Hepatocyte (in vitro differentiated cells): ENCODE data around the gene WDR81. TPM values are rescaled to one million over a fixed set of nuclear protein-coding genes. Genes with fewer than 3 reads are reported as not detected.

Source experiments
- DNase-seq: peaks from one replicate; pipeline ENCODE4 v3.0.0-alpha.2; 2016; ENCODE audit warnings: low spot score
- H2AFZ ChIP-seq: fragments of 200-600 bp; sonication (generic); 2 replicates; pipeline ENCODE4 v1.6.0; 2016; ENCODE audit warnings: antibody characterized with exemption, mild to moderate bottlenecking
- H3K27ac ChIP-seq: fragments of 200-600 bp; sonication (generic); 2 replicates; pipeline ENCODE4 v1.5.1; 2016; ENCODE audit warnings: mild to moderate bottlenecking
- H3K27me3 ChIP-seq: fragments of 200-600 bp; sonication (generic); 2 replicates; pipeline ENCODE4 v1.6.1; 2016
- H3K36me3 ChIP-seq: fragments of 200-600 bp; sonication (generic); replicated peaks from 2 replicates; pipeline ENCODE4 v1.5.1; 2016; ENCODE audit warnings: low read depth; ENCODE audit not compliant: insufficient read depth
- H3K4me1 ChIP-seq: fragments of 200-600 bp; sonication (generic); 2 replicates; pipeline ENCODE4 v1.5.1; 2016; ENCODE audit warnings: mild to moderate bottlenecking, moderate library complexity; ENCODE audit not compliant: insufficient read depth
- H3K4me2 ChIP-seq: fragments of 200-600 bp; sonication (generic); 2 replicates; pipeline ENCODE4 v1.6.0; 2016
- H3K4me3 ChIP-seq: fragments of 200-600 bp; sonication (generic); 2 replicates; pipeline ENCODE4 v1.5.1; 2016; ENCODE audit warnings: mild to moderate bottlenecking
- H3K79me2 ChIP-seq: fragments of 200-600 bp; sonication (generic); 2 replicates; pipeline ENCODE4 v1.6.0; 2017; ENCODE audit warnings: mild to moderate bottlenecking
- H3K9me2 ChIP-seq: fragments of 200-600 bp; sonication (generic); replicated peaks from 2 replicates; pipeline ENCODE4 v1.6.0; 2017; ENCODE audit warnings: mild to moderate bottlenecking; ENCODE audit not compliant: insufficient read depth
- H3K9me3 ChIP-seq: fragments of 200-600 bp; sonication (generic); 2 replicates; pipeline ENCODE4 v1.5.1; 2016; ENCODE audit warnings: low read depth, mild to moderate bottlenecking
- H4K20me1 ChIP-seq: fragments of 200-600 bp; sonication (generic); 2 replicates; pipeline ENCODE4 v1.6.0; 2016; ENCODE audit warnings: mild to moderate bottlenecking; ENCODE audit not compliant: insufficient read depth, poor library complexity, severe bottlenecking
- EZH2 ChIP-seq: fragments of 200-600 bp; sonication (generic); IDR thresholded peaks from 2 replicates; pipeline ENCODE4 v1.6.1; 2016; ENCODE audit warnings: antibody characterized with exemption, mild to moderate bottlenecking, borderline replicate concordance
- EZH2phosphoT487 ChIP-seq: fragments of 200-600 bp; sonication (generic); IDR thresholded peaks from one replicate; pipeline ENCODE4 v1.6.1; 2018; ENCODE audit warnings: antibody characterized with exemption, mild to moderate bottlenecking, low read depth, moderate library complexity; ENCODE audit not compliant: unreplicated experiment, severe bottlenecking
- WGBS: methylation state at CpG from one replicate; pipeline ENCODE4 v1.1.6; 2016; ENCODE audit warnings: low lambda C conversion rate; ENCODE audit errors: missing lambda C conversion rate; 5-methylcytosine and 5-hydroxymethylcytosine counted together
- polyA plus RNA-seq: library from polyadenylated mRNA; unstranded; fragments of >200 nt; fragmentation: Nextera tagmentation; extraction: Ambion mirVana; gene quantifications from 2 replicates; pipeline ENCODE4 v1.2.1, GENCODE V29; 2016
- total RNA-seq: library from RNA; depleted of rRNA; stranded (reverse); fragments of >200 nt; gene quantifications from 2 replicates; pipeline ENCODE4 v1.2.3, GENCODE V29; 2014
- TF ChIP-seq, protein P1 (sequence below): fragments of 200-600 bp; sonication (generic); IDR thresholded peaks from 2 replicates; pipeline ENCODE4 v1.5.1; 2016; ENCODE audit warnings: antibody characterized with exemption, mild to moderate bottlenecking; ENCODE audit not compliant: poor library complexity

WDR81 gene
- total RNA-seq (16.9 and 24.4 TPM in 2 replicates), polyA plus RNA-seq (24.0 and 27.6 TPM in 2 replicates)

DNA sequence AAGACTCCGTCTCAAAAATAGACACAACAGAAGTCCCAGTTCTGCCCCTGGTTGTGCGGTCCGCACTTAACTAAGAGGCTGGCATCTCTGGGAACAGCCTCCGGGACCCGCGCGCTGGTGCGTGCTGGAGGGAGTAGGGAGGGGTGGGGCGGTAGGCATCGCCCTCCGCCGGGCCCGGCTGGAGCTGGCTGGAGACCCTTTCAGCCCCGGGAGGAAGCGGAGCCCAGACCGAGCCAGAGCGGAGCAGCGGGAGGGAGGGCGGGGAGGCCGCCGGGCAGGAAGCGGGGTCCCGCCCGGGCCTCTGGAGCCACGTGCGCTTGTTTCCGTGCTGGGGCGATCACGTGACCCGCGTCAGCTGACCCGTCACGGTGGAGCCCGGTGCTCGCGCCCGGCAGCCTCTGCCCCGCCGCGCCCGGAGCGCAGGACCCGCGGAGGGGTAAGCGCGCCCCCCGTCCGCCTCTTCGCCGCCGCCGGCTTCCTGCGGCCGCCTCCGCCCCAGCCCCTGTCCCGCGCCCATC, at the start of gene WDR81:
Gene WDR81 (plus strand): TSS at position 354 of the 518 bp plus-strand sequence. CDS start 256 bp downstream, outside the sequence.
- TF ChIP-seq, protein P1, sequence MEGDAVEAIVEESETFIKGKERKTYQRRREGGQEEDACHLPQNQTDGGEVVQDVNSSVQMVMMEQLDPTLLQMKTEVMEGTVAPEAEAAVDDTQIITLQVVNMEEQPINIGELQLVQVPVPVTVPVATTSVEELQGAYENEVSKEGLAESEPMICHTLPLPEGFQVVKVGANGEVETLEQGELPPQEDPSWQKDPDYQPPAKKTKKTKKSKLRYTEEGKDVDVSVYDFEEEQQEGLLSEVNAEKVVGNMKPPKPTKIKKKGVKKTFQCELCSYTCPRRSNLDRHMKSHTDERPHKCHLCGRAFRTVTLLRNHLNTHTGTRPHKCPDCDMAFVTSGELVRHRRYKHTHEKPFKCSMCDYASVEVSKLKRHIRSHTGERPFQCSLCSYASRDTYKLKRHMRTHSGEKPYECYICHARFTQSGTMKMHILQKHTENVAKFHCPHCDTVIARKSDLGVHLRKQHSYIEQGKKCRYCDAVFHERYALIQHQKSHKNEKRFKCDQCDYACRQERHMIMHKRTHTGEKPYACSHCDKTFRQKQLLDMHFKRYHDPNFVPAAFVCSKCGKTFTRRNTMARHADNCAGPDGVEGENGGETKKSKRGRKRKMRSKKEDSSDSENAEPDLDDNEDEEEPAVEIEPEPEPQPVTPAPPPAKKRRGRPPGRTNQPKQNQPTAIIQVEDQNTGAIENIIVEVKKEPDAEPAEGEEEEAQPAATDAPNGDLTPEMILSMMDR: no peak
- TF ChIP-seq EZH2phosphoT487 (no peak), EZH2 (no peak)
- H2AFZ ChIP-seq: peak within 1 kb of the TSS; percentile 99

DNA sequence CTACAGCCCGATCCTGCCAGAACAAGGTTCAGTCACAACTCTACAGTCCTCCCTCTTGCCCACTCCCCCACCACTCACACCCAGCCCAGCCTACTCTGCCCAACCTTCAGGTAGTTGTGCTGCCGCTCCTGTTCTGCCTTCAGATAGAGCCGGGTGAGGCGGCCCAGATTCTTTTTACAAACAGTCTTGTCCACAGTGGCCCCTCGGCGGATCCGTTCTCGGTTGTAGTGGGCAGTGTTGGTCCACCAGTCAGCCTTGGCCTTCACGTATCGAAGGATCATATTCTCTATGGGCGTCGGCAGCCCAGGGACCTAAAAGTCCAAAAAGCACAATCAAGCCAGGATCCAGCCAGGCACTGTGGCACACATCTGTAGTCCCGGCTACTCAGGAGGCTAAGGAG, 48.1 kb upstream of the WDR81 start:
- TF ChIP-seq EZH2: no peak
- no peak for TF ChIP-seq EZH2phosphoT487
- TF ChIP-seq, protein P1: no peak
- 97% methylated on average over 13 of the region's 13 CpGs for WGBS
- Histone ChIP-seq H4K20me1 (peaks cover 19% of the 10 kb centered on the region), H3K36me3 (peaks cover 9% of the 10 kb centered on the region), H3K79me2 (peaks cover 26% of the 10 kb centered on the region), H3K27ac (no peak overlapping the region), H3K27me3 (no peaks in the 10 kb centered on the region), H3K9me2 (no peaks in the 10 kb centered on the region), H2AFZ (no peak overlapping the region), H3K4me3 (no peak overlapping the region), H3K9me3 (no peaks in the 10 kb centered on the region), H3K4me1 (no peaks in the 10 kb centered on the region), H3K4me2 (no peak overlapping the region)
- no peak for DNase-seq

More for the DNA sequence above, at the start of gene WDR81:
- H3K27me3 ChIP-seq: no peaks in the 10 kb centered on the region
- peak within 1 kb of the TSS; percentile 100 for H3K4me2 ChIP-seq
- peak within 1 kb of the TSS; percentile 62 for H3K4me3 ChIP-seq
- H3K79me2 ChIP-seq: peaks cover 27% of the 10 kb centered on the region
- peaks cover 15% of the 10 kb centered on the region for H3K4me1 ChIP-seq
- no peaks in the 10 kb centered on the region for H4K20me1 ChIP-seq
- 5% methylated on average over 3 of the region's 57 CpGs for WGBS
- H3K9me2 ChIP-seq: no peaks in the 10 kb centered on the region
- H3K27ac ChIP-seq: peak within 1 kb of the TSS; percentile 80
- peak; percentile 95 for DNase-seq
- H3K9me3 ChIP-seq: no peaks in the 10 kb centered on the region
- H3K36me3 ChIP-seq: no peaks in the 10 kb centered on the region

DNA sequence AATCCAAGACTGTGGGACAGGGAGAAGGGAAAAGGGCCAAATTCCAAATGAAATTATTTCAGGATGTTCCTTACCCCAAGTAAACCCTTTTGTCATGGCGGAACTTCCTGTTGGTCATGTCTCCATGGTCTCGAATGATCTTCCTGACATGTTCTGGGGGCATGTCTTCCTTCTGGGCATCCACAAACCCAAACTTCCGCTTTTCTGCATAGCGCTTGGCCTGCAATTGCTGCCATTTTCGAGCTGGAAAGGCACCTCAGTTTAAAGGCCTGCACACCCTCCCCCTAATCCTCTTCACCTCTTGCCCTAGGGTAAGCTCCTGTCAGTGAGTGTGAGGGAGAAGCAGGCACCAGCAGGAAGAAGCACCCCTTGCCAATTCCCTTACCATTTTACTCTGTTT, 41.0 kb upstream of the WDR81 start:
- peaks cover 40% of the 10 kb centered on the region for H4K20me1 ChIP-seq
- peak overlapping the region; percentile 95 for H3K4me2 ChIP-seq
- no peak for DNase-seq
- no peak overlapping the region for H2AFZ ChIP-seq
- no peaks in the 10 kb centered on the region for H3K27me3 ChIP-seq
- no peaks in the 10 kb centered on the region for H3K9me2 ChIP-seq
- H3K36me3 ChIP-seq: peaks cover 7% of the 10 kb centered on the region
- peaks cover 16% of the 10 kb centered on the region for H3K4me1 ChIP-seq
- peak overlapping the region; percentile 90 for H3K27ac ChIP-seq
- WGBS: 93% methylated on average over 5 of the region's 5 CpGs
- peaks cover 47% of the 10 kb centered on the region for H3K79me2 ChIP-seq
- peak overlapping the region; percentile 78 for H3K4me3 ChIP-seq
- H3K9me3 ChIP-seq: no peaks in the 10 kb centered on the region
- no peak for TF ChIP-seq EZH2phosphoT487
- TF ChIP-seq, protein P1: no peak
- TF ChIP-seq EZH2: no peak
